Measurements from ENCODE around the gene S1PR3.

The S1PR3 gene

GRCh38 chr9:89010526-89011111 lies 19.4 kb downstream of the S1PR3 start:
- peak; percentile 17 for DNase-seq

GRCh38 chr9:89011683-89012082 lies 20.4 kb downstream of the S1PR3 start:
- DNase-seq: no peak

- DNase-seq: no peak
Observed at GRCh38 chr9:89012294-89013042, 21.2 kb downstream of the S1PR3 start.

GRCh38 chr9:89013660-89014059 lies 22.4 kb downstream of the S1PR3 start:
- DNase-seq: no peak

GRCh38 chr9:89014153-89014552 lies 22.9 kb downstream of the S1PR3 start:
- DNase-seq: no peak

- DNase-seq: no peak
Observed at GRCh38 chr9:89015336-89015735, 24.1 kb downstream of the S1PR3 start.

GRCh38 chr9:89020754-89021153 lies 29.5 kb downstream of the S1PR3 start:
- no peak for DNase-seq

DNA sequence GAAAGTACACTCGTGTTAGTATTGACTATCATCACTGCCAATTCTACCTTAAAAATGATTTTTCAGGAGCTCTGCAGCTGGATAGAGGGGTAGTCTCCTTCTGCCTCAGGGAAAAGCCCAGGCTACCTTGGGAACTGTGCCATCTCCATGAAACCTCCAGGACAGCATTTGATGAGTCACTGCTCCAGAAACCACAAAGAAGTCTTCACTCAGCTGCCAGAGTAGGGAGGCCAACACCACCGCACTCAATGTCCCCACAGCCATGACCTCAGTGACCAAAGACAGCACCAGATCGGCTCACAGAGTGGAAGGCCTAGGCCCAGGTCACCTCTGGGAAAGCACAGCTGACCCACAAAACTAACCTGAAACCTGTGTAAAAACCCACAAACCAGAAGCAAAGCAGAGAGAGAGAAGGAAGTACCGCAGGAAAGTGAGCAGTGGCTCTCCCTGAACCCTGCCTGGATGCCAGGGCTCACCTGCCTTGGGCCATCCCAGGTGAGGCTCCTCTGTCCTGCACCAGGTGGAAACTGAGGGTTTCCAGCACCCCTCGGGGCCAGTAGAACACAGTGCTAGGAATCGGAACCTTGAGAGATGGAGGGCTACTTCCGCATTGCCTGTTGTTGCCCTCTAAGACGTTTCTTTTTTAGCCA lies 30.0 kb downstream of the S1PR3 start:
- DNase-seq: no peak

GRCh38 chr9:89022001-89022759 lies 30.9 kb downstream of the S1PR3 start:
- DNase-seq: no peak

DNA sequence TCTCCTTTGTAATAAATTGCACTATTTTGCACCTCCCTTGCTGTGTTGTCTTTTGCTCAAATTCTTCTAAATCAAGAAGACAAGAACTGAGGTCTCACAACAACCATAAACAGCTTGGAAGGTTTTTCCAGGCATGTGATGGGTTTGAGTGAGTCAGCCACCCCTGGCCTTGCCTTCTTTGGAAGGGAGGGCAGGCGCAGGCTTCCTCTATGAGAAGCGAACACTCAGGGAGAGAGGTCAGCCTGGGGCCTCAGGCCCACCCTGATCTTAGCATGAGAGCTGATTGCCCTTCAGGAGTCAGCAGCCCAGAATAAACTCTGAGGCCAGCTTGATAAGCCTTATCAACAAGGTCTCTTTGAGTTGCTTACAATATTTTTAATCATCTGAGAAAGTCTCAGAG lies 31.6 kb downstream of the S1PR3 start:
- no peak for DNase-seq

DNA sequence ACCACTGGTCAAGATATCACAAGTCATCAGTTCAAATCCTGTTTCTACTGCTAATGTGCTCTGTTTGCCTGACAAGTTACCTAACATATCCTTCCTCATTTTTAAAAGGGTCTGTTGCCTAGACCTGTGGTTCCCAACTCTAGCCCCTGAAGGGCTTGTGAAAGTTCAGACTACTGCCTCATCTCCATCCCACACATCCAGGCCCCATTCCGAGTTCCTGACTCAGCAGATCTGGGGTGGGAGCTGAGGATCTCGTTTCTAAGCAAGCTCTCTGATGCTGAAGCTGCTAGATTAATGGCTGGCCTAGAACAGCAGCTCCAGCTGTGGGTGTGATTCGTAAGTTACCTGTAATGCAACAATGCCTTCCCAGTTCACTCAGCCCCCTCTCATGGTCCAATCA lies 32.5 kb downstream of the S1PR3 start:
- DNase-seq: no peak

- no peak for DNase-seq
Observed at GRCh38 chr9:89024727-89025126, 33.5 kb downstream of the S1PR3 start.

DNA sequence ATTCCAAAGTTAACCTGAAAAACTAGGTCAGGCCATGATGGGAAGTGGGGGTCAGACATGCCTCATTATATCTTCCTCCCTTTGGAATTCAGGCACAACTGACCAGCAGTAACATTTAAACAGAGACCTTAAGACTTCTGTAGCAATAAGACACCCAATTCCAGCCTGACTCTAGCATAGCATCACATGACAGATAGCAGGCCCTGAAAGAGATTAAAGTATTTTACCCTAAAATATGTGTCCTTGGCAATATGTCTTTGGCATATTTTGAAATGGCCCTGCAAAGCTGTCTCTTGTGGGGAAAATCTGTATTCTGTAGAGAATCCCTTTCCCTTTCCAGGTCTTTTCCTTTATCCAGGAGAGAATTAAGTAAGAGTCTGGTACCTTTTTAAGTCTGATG lies 34.3 kb downstream of the S1PR3 start:
- DNase-seq: no peak

DNA sequence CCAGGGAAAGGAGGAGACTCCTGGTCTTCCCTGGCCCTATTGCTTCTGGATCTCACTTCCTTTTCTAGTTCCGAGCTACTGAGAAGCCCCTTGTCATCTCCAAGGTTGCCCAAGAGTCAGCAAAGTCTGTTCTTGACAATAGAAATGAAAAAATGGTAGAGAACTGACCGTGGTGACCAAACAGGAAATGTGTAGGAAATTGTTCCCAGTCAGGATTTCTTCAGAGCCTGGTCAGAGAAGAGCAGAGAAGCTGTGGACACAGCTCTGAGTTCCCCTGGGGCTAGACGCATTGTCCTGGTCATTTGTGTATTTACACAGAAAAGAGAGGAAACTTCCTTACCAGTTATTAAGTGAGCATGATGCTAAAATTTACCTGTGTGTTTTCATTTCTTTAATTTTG lies 35.6 kb downstream of the S1PR3 start:
- DNase-seq: no peak

DNA sequence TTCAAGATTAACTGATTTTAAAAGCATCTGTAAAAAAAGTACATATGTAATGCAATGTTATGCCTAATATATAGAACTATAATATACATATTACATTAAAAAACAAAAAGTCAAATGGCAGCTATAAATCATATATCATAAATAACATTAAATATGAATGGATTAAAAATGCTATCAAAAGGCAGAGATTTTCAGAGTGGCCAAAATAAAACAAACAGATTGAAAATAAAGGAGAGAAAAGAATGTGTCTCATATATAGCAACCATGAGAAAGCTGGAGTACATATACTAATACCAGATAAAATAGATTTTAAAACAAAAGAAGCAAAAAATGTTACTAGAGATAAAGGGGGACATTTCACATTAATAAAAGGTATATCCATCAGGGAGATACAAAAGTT lies 38.5 kb downstream of the S1PR3 start:
- DNase-seq: no peak

DNA sequence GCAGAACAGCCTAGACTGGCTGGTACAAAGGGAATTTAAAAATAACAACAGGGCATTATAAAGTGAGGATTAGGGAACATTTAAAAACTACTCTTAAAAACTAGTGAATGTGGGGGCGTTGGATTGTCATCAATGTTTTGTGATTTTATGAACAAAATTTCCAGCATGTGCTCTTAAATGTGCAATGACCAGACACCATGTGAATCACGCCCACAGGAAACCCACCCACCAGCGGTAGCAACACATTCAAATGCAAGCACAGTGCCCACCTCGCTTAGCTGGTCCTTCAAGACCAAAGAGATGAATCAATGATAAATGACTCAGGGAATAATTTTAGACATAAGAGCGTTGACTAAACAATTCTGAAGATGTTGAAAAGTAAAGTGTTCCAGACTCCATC lies 40.9 kb downstream of the S1PR3 start:
- no peak for DNase-seq

GRCh38 chr9:89032661-89033060 lies 41.4 kb downstream of the S1PR3 start:
- no peak for DNase-seq

GRCh38 chr9:89036383-89036782 lies 45.1 kb downstream of the S1PR3 start:
- no peak for DNase-seq

- DNase-seq: no peak
Observed at GRCh38 chr9:89036891-89037290, 45.6 kb downstream of the S1PR3 start.

GRCh38 chr9:89037346-89037745 lies 46.1 kb downstream of the S1PR3 start:
- DNase-seq: no peak

GRCh38 chr9:89037891-89038290 lies 46.6 kb downstream of the S1PR3 start:
- no peak for DNase-seq

- no peak for DNase-seq
Observed at GRCh38 chr9:89038382-89039103, 47.3 kb downstream of the S1PR3 start.

GRCh38 chr9:89039104-89039465 lies 47.8 kb downstream of the S1PR3 start:
- no peak for DNase-seq

Measured in DMS 273 treated with DMSO at 0.1 percent for 48 hours (cell line).